Fibroblast of upper back skin (primary cell): ENCODE measurements around the gene ZNF283.

Experiments used
- DNase-seq: peaks from one replicate; pipeline ENCODE4 v3.0.0-alpha.2; 2013

The ZNF283 gene

DNA sequence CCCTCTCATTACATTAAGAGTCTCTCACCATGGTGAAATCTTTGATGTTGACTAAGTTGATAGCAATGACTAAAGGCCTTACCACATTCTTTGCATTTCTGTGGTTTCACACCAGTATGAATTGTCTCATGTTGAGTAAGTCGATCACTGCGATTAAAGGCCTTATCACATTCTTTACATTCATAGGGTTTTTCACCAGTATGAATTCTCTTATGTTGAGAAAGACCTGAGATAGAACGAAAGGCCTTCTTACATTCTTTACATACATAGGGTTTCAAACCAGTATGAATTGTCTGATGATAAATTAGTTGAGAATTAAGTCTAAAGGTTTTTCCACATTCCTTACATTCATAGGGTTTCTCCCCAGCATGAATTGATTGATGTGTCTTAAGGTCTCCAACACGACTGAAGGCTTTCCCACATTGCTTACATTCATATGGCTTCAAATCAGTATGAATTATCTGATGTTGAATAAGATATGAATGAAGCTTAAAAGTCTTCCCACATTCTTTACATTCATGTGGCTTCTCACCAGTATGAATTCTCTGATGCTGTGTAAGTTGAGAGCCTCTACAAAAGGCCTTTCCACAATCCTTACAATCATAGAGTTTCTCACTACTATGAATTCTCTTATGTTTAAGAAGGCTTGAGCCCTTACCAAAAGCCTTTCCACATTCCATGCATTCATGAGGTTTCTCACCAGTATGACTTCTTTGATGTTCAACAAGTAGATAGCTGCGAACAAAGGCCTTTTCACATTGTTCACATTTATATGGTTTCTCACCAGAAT, 45.6 kb downstream of the ZNF283 start:
- DNase-seq: peak; percentile 5

DNA sequence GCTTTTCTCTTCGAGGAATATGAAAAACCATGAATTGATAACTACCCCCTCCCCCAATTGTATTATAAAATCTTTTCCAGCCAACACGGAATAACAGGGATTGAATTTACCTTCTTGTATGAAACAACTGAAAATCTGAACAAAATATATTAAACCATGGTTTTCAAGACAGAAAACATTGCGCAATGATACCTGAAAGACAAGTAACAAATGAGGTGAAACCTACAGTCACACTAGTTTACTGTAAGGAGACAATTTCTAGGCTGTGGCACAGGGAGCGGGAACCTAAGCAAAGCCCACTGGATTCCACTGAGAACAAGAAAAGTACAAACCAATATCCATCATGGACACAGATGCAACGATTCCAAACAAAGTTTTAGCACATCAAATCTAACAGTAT, 53.4 kb downstream of the ZNF283 start:
- DNase-seq: no peak

DNA sequence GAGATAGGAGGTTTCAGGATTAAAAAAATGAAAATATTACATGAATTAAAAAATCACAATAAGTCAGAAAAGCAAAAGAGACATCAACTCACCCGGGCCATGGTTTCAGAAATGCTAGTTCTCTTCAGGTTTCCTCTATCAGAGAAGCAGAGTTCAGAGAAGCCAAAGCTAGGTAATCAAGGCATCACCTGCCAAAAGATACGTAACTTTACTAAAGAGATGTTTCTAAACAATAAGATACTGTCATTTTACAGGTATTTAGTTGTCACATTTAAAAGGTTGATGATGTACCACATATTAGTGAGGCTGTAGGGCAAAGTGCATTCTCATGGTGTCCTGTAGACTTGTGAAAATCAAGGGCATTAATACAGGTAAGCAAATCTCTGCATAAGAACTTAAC, 56.7 kb downstream of the ZNF283 start, which contains the start of gene ZNF404:
TSS of gene ZNF404 (minus strand) at position 101 of the 400 bp plus-strand sequence.
- no peak for DNase-seq

DNA sequence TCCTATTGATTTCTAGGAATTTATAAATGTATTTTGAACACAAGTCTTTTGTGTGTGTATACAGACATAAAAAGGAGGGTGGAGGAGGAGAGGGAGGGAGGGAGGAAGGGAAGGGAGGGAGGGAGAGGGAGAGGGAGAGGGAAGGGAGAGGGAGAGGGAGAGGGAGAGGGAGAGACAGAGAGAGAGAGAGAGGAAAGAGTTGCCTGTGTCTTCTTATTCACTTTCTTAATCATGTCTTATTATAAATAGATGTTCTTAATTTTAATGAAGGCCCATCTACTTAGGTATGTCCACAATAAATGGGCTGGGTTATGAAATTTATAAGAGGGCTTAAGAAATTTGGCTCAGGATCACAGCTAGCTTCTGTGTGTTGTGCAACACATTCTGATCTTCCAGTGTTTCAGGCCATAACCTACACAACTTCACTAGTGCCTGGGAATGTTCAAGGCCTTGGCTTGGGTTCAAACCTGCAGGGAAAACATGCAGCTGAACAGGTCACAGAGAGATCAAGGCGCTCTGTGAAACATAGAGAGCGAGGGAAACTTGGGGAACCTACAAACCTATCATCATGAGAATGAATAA, 68.7 kb downstream of the ZNF283 start:
- DNase-seq: no peak
